ENCODE data around the gene AIFM2.

The AIFM2 gene

GRCh38 chr10:70117646-70118045 is 15.0 kb downstream of the AIFM2 start:
- Histone ChIP-seq H3K27me3 (no peaks in the 10 kb centered on the region), H3K36me3 (peaks cover 4% of the 10 kb centered on the region; the same call in 1 of the 2 replicates), H3K4me1 (no peaks in the 10 kb centered on the region; the same call in 1 of the 2 replicates), H3K4me3 (ENCODE audit: low read depth, low read length) (no peak overlapping the region), H3K9me3 (no peaks in the 10 kb centered on the region)
- no peak for TF ChIP-seq CTCF (IDR thresholded peaks at IDR 0.05; ENCODE audit: low read depth, low read length)
- no peak for DNase-seq

- Histone ChIP-seq H3K36me3 (peaks cover 9% of the 10 kb centered on the region), H3K27me3 (no peaks in the 10 kb centered on the region)
- peak; percentile 60 for DNase-seq
These were observed 16.5 kb downstream of the AIFM2 start for GRCh38 chr10:70115948-70116682.

GRCh38 chr10:70114902-70115301 is 17.7 kb downstream of the AIFM2 start:
- no peak for DNase-seq
- H3K9me3 ChIP-seq: no peaks in the 10 kb centered on the region
- no peak overlapping the region for H3K4me3 ChIP-seq (ENCODE audit: low read depth, low read length)
- no peaks in the 10 kb centered on the region for H3K27me3 ChIP-seq
- H3K36me3 ChIP-seq: peaks cover 12% of the 10 kb centered on the region
- H3K4me1 ChIP-seq: no peaks in the 10 kb centered on the region
- TF ChIP-seq CTCF (IDR thresholded peaks at IDR 0.05; ENCODE audit: low read depth, low read length): no peak

More at GRCh38 chr10:70115948-70116682, 16.5 kb downstream of the AIFM2 start:
- Histone ChIP-seq H3K4me3 (ENCODE audit: low read depth, low read length) (no peak overlapping the region), H3K4me1 (no peaks in the 10 kb centered on the region; the same call in 1 of the 2 replicates), H3K9me3 (no peaks in the 10 kb centered on the region)
- peak; percentile 89 for TF ChIP-seq CTCF (IDR thresholded peaks at IDR 0.05; ENCODE audit: low read depth, low read length)

GRCh38 chr10:70112071-70112470 is 20.6 kb downstream of the AIFM2 start:
- Histone ChIP-seq H3K4me3 (ENCODE audit: low read depth, low read length) (no peak overlapping the region), H3K4me1 (no peaks in the 10 kb centered on the region), H3K9me3 (no peaks in the 10 kb centered on the region), H3K27me3 (no peaks in the 10 kb centered on the region), H3K36me3 (peaks cover 20% of the 10 kb centered on the region)
- DNase-seq: no peak
- no peak for TF ChIP-seq CTCF (IDR thresholded peaks at IDR 0.05; ENCODE audit: low read depth, low read length)

- H3K9me3 ChIP-seq: no peaks in the 10 kb centered on the region
- no peaks in the 10 kb centered on the region for H3K4me1 ChIP-seq
- peaks cover 22% of the 10 kb centered on the region for H3K36me3 ChIP-seq
- H3K4me3 ChIP-seq (ENCODE audit: low read depth, low read length): no peak overlapping the region
- H3K27me3 ChIP-seq: no peaks in the 10 kb centered on the region
- TF ChIP-seq CTCF (IDR thresholded peaks at IDR 0.05; ENCODE audit: low read depth, low read length): no peak
- DNase-seq: no peak
These were observed 21.1 kb downstream of the AIFM2 start for GRCh38 chr10:70111496-70111895.

- H3K36me3 ChIP-seq: peaks cover 18% of the 10 kb centered on the region
- DNase-seq: no peak
- TF ChIP-seq CTCF (IDR thresholded peaks at IDR 0.05; ENCODE audit: low read depth, low read length): no peak
These were observed 23.4 kb downstream of the AIFM2 start for GRCh38 chr10:70109064-70109729.

More at GRCh38 chr10:70109064-70109729, 23.4 kb downstream of the AIFM2 start:
- no peaks in the 10 kb centered on the region for H3K27me3 ChIP-seq
- H3K9me3 ChIP-seq: no peaks in the 10 kb centered on the region
- no peaks in the 10 kb centered on the region for H3K4me1 ChIP-seq
- H3K4me3 ChIP-seq (ENCODE audit: low read depth, low read length): no peak overlapping the region

Data from BE2C (cell line).